Stimulated activated CD4-positive, alpha-beta T cell treated with anti-CD3 and anti-CD28 coated beads, Interleukin-15, amount 100 ng/mL, for 1 hour (primary cell): ENCODE results near the gene ZNF74.
"Not testable (repeated sequence)": the region's sequence is repeated elsewhere in the genome, so short reads cannot be mapped to it uniquely, and the experiment has no call there.

Experiments
- DNase-seq, 2 donors: peaks; one replicate each; pipeline ENCODE4 v3.0.0-alpha.2; 2020; ENCODE audit warnings: low read depth in 1 of 2, low spot score in 1 of 2

The ZNF74 gene

GRCh38 chr22:20393705-20394476, at the start of gene ZNF74:
ZNF74 (plus strand) TSS chr22:20394151; CDS start chr22:20394629, 478 bp downstream.
- DNase-seq, result peak; percentile 63 to 70

- DNase-seq, result not testable (repeated sequence)
Observed at GRCh38 chr22:20346553-20346952, 47.4 kb upstream of the ZNF74 start.

DNA sequence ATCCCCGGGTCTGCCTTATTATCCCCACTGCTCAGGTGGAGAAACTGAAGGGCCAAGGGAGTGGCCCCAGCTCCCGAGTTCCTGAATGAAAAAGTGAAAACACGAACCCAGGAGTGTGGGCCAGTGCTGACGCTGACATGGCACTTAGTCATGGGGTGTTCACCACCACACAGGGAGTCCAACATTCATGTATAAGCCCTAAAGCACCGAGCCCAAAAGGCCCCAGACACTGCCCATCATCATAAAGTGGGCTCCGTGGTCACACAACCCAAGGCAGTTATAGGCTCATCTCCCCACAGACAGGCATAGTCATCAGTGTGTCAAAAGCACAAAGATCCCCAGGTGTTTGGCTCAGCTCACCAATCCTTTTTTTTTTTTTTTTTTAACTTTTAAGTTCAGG, 41.4 kb upstream of the ZNF74 start:
- not testable (repeated sequence) for DNase-seq

DNA sequence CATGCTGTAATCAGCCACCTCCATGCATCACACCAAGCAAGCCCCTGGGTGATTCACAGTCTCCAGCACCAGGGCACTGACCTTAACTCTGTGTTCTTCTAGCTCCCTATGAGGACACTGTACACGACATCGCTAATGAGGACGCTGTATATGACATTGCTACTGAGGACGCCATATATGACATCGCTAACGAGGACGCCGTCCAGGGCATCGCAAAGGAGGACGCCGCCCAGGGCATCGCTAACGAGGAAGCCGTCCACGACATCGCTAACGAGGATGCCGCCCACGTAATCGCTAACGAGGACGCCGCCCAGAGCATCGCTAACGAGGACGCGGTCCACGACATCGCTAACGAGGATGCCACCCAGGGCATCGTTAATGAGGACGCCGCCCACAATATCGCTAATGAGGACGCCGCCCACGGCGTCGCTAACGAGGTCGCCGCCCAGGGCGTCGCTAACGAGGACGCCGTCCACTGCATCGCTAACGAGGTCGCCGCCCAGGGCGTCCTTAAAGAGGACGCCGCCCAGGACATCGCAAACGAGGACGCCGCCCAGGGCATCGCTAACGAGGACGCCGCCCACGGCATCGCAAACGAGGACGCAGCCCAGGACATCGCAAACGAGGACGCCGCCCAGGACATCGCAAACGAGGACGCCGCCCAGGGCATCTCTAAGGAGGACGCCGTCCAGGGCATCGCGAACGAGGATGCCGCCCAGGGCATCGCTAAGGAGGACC, 39.5 kb upstream of the ZNF74 start:
- no peak for DNase-seq

DNA sequence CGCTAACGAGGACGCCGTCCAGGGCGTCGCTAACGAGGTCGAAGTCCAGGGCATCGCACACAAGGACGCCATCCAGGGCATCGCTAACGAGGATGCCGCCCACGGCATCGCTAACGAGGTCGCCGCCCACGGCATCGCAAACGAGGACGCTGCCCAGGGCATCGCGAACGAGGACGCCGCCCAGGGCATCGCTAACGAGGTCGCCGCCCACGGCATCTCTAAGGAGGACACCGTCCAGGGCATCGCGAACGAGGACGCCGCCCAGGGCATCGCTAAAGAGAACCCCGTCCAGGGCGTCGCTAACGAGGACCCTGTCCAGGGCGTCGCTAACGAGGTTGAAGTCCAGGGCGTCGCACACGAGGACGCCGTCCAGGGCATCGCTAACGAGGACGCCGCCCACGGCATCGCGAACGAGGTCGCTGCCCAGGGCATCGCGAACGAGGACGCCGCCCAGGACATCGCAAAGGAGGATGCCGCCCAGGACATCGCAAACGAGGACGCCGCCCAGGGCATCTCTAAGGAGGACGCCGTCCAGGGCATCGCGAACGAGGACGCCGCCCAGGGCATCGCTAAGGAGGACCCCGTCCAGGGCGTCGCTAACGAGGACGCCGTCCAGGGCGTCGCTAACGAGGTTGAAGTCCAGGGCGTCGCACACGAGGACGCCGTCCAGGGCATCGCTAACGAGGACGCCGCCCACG, 37.9 kb upstream of the ZNF74 start:
- DNase-seq, result not testable (repeated sequence)

DNA sequence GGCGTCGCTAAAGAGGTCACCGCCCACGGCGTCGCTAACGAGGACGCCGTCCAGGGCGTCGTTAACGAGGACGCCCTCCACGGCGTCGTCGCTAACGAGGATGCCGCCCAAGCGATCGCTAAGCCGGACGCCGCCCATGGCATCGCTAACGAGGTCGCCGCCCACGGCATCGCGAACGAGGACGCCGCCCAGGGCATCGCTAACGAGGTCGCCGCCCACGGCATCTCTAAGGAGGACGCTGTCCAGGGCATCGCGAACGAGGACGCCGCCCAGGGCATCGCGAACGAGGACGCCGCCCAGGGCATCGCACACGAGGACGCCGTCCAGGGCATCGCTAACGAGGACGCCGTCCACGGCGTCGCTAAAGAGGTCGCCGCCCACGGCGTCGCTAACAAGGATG, 37.0 kb upstream of the ZNF74 start:
- DNase-seq, result not testable (repeated sequence)

- not testable (repeated sequence) for DNase-seq
Observed at GRCh38 chr22:20357967-20358366, 36.0 kb upstream of the ZNF74 start.

- not testable (repeated sequence) for DNase-seq
Observed at GRCh38 chr22:20358503-20359239, 35.3 kb upstream of the ZNF74 start.

DNA sequence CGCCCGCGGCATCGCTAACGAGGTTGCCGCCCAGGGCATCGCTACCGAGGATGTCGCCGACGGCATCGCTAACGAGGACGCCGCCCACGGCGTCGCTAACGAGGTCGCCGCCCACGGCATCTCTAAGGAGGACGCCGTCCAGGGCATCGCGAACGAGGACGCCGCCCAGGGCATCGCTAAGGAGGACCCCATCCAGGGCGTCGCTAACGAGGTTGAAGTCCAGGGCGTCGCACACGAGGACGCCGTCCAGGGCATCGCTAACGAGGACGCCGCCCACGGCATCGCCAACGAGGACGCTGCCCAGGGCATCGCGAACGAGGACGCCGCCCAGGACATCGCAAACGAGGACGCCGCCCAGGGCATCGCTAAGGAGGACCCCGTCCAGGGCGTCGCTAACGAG, 33.7 kb upstream of the ZNF74 start:
- not testable (repeated sequence) for DNase-seq

- DNase-seq, result not testable (repeated sequence)
Observed at GRCh38 chr22:20360866-20361751, 32.8 kb upstream of the ZNF74 start.

GRCh38 chr22:20361752-20362229, 32.2 kb upstream of the ZNF74 start:
- DNase-seq, result not testable (repeated sequence)

DNA sequence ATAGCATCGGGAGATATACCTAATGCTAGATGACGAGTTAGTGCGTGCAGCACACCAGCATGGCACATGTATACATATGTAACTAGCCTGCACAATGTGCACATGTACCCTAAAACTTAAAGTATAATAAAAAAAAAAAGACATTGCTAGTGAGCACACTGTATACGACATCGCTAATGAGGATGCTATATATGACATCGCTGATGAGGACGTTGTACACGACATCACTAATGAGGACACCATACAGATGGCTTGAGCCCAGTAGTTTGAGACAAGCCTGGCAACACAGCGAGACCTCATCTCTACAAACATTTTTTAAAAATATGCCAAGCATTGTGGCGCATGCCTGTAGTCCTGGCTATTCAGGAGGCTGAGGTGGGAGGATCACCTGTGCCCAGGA, 31.5 kb upstream of the ZNF74 start:
- DNase-seq, result not testable (repeated sequence)

GRCh38 chr22:20364335-20365260, 29.4 kb upstream of the ZNF74 start:
- not testable (repeated sequence) for DNase-seq

DNA sequence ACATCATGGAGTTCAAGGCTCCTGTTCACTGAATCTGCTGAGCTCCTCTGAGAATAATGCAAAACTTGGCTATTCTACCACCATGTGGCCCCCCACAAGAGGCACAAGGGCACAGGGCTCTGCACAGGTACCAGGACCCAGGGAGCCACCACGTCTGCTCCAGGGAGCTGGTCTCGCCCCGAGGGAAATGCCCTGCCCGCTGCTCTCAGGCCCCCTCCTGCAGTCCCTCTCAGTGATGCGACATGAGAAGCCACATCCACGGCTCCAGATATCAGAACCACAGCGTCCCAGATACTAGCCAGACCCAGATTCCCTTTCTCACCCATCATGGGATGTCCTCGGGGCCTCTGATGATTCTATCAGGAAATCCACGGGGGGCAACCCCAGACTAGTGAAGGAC, 27.1 kb upstream of the ZNF74 start:
- DNase-seq, result not testable (repeated sequence)

DNA sequence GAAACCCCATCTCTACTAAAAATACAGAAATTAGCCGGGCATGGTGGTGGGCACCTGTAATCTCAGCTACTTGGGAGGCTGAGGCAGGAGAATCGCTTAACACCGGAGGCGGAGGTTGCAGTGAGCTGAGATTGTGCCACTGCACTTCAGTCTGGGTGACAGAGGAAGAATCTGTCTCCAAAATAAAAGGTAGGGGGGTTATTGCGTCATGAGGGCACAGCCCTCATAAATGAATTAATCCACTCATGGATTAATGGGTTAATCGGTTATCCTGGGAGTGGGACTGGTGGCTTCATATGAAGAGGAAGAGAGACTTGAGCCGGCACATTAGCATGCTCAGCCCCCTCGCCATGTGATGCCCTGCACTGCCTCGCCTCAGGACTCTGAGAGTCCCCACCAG, 25.1 kb upstream of the ZNF74 start:
- not testable (repeated sequence) for DNase-seq

- DNase-seq, result not testable (repeated sequence)
Observed at GRCh38 chr22:20371687-20372086, 22.3 kb upstream of the ZNF74 start.

- not testable (repeated sequence) for DNase-seq
Observed at GRCh38 chr22:20372406-20372854, 21.5 kb upstream of the ZNF74 start.

DNA sequence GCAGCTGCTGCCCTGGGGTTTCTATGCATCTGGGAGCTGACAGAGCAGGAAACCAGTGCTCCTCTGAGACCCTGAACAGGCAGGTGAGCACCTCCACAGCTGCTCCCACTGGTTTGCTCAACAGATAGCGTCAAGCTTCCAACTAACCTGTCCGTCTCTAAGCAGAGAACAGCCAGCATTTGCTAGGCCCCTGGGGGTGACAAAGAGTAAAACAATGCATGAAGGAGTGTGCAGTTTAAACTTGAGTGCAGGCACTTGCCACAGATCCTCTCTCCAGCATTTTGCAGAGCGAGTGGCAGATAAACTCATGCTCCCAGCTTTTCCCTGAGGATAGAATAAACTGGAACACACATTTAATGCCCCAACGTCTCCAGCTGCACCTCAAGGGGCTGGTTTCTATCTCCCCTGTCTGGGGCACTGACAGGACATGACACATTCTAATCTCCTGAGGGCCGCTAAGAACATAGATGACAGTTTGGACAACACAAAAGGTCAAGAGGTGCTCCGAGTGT, 20.7 kb upstream of the ZNF74 start:
- not testable (repeated sequence) for DNase-seq
